Heart left ventricle (tissue), 13 donors: ENCODE measurements around the gene UBE3B.

Source experiments
- POLR2A ChIP-seq, 2 donors: fragments of 450-650 bp; IDR thresholded peaks; one replicate each; pipeline ENCODE4 v1.6.1; 2017; ENCODE audit warnings: antibody characterized with exemption in 2 of 2, mild to moderate bottlenecking in 2 of 2, moderate library complexity in 2 of 2
- TF ChIP-seq, protein P1 (sequence below), 12 donors: fragments of 200-600 bp; sonication (generic) in 4 of 12; IDR thresholded peaks; one replicate each; pipeline versions ENCODE4 v1.5.0 to v1.8.0; 2018 to 2022; ENCODE audit warnings: antibody characterized with exemption in 12 of 12, mild to moderate bottlenecking in 5 of 12
- donor health status: ischemic (EF 13 %, LVEDD 7.1; RV severe dilation, severe dysfunction).
- donor health status: DM: no; HTN: yes; CAD: no.
- donor health status: DM: no; HTN: no; CAD: no.
- donor health status: ischemic (EF 25% LVEDD 6.9; RV normal size, moderate dysfunction).
- donor health status: ischemic (EF 25% LVEDD 5.7; RV mildly dilated, moderate dysfunction).
- donor health status: ischemic (EF 35%, LVEDD 5.7; RV mildly dilated, moderate dysfunction).
- donor health status: nonischemic (EF 11% LVEDD 7.7; RV severe dilation, severe dysfunction).
- donor health status: DM: yes; HTN: yes; CAD: no.
- donor health status: PGD.
- donor health status: ischemic (EF 29% LVEDD 5.4; RV normal size, mild dysfunction).
- donor health status: nonischemic (EF 23%, LVEDD 6.1; RV moderate dilation, normal function).

DNA sequence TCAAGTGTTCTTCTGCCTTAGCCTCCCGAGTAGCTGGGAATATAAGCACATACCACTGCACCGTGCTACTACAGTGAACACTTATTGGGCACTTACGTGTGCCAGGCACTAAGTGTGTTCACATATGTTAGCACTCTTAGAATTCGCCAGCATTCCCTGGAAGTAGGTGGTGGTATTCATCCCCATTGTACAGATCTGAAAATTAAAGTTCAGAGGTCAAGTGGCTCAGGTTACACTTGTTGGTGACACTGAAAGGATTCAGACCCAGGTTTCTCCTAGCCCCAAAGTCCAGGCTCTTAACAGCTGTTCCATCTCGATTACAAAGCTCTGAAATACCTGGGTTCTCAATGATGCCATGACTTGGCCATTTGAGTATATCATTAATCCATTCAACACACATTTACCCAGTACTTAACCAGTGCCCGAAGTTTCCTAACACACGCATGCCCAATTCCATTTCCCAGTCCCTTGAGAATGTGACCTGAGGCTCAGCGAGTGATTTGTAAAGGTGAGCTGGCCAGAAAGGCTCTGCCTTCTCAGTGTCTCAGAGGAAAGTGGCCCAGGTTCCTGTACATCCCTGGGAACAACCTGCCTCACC, 101.0 kb downstream of the UBE3B start:
- no peak for TF ChIP-seq POLR2A (IDR thresholded peaks at IDR 0.05)
- TF ChIP-seq, protein P1, sequence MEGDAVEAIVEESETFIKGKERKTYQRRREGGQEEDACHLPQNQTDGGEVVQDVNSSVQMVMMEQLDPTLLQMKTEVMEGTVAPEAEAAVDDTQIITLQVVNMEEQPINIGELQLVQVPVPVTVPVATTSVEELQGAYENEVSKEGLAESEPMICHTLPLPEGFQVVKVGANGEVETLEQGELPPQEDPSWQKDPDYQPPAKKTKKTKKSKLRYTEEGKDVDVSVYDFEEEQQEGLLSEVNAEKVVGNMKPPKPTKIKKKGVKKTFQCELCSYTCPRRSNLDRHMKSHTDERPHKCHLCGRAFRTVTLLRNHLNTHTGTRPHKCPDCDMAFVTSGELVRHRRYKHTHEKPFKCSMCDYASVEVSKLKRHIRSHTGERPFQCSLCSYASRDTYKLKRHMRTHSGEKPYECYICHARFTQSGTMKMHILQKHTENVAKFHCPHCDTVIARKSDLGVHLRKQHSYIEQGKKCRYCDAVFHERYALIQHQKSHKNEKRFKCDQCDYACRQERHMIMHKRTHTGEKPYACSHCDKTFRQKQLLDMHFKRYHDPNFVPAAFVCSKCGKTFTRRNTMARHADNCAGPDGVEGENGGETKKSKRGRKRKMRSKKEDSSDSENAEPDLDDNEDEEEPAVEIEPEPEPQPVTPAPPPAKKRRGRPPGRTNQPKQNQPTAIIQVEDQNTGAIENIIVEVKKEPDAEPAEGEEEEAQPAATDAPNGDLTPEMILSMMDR (IDR thresholded peaks at IDR 0.05): no peak
